IMR-90 (cell line): ENCODE measurements around the gene ZNF554. TPM values are rescaled to one million over a fixed set of nuclear protein-coding genes. Genes with fewer than 3 reads are reported as not detected.
"Not testable (repeated sequence)": the region's sequence is repeated elsewhere in the genome, so short reads cannot be mapped to it uniquely, and the experiment has no call there.

Experiments used
- ATAC-seq: fragments of 200-7000 bp; cut with Tn5 transposase; 2 replicates; pipeline ENCODE4 v1.9.1; 2020; ENCODE audit warnings: low read depth, mild to moderate bottlenecking, moderate library complexity
- BruUV-seq: library from RNA; stranded (reverse); fragments of 400-500 nt; replicated peaks from 2 replicates; lab custom pipeline; 2021; lab: Mats Ljungman, UMichigan
- CTCF ChIA-PET: fragments of 300-600 bp; formaldehyde crosslinking; extraction: SDS; loops from one replicate; lab custom pipeline; 2021; ENCODE audit warnings: antibody characterized with exemption; lab: Yijun Ruan, JAX
- POLR2A ChIA-PET: fragments of 300-600 bp; sonication (Branson Sonifier 250); formaldehyde crosslinking; loops from one replicate; lab custom pipeline; 2022; ENCODE audit warnings: antibody characterized with exemption; ENCODE audit not compliant: unreplicated experiment; lab: Charles Lee
- DNase-seq: peaks from one replicate; pipeline ENCODE4 v3.0.0; 2013
- H2AFZ ChIP-seq: replicated peaks from 2 replicates; pipeline ENCODE3; 2013; ENCODE audit warnings: low read length, mild to moderate bottlenecking; ENCODE audit not compliant: poor library complexity
- H2AK5ac ChIP-seq: 2 replicates; pipeline ENCODE4 v1.6.1; 2013; ENCODE audit warnings: low read depth, low read length, inconsistent platforms
- H2AK9ac ChIP-seq: replicated peaks from 2 replicates; pipeline ENCODE3; 2013; ENCODE audit warnings: mild to moderate bottlenecking, low read depth, low read length, moderate library complexity; ENCODE audit not compliant: poor library complexity
- H2BK120ac ChIP-seq: 2 replicates; pipeline ENCODE4 v1.6.1; 2013; ENCODE audit warnings: low read depth, low read length, inconsistent platforms
- H2BK15ac ChIP-seq: 3 replicates; pipeline ENCODE4 v1.6.1; 2013; ENCODE audit warnings: low read depth, low read length, inconsistent platforms
- H2BK20ac ChIP-seq: 2 replicates; pipeline ENCODE4 v1.6.1; 2013; ENCODE audit warnings: low read depth, mild to moderate bottlenecking, inconsistent platforms, low read length, moderate library complexity
- H2BK5ac ChIP-seq: 2 replicates; pipeline ENCODE4 v1.6.1; 2013; ENCODE audit warnings: mild to moderate bottlenecking, low read depth, low read length, inconsistent platforms; ENCODE audit not compliant: poor library complexity, severe bottlenecking
- H3K14ac ChIP-seq: replicated peaks from 2 replicates; pipeline ENCODE4 v1.6.1; 2013; ENCODE audit warnings: low read depth, low read length, inconsistent platforms
- H3K18ac ChIP-seq: 2 replicates; pipeline ENCODE4 v1.6.1; 2013; ENCODE audit warnings: low read depth, low read length, control low read depth
- H3K23ac ChIP-seq: 2 replicates; pipeline ENCODE4 v1.6.1; 2013; ENCODE audit warnings: low read depth, low read length, inconsistent platforms
- H3K27ac ChIP-seq: 2 replicates; pipeline ENCODE4 v1.5.1; 2013; ENCODE audit warnings: mild to moderate bottlenecking, control low read depth, low read length; ENCODE audit not compliant: insufficient read depth
- H3K27me3 ChIP-seq: 2 replicates; pipeline ENCODE4 v1.6.1; 2013; ENCODE audit warnings: low read length; ENCODE audit not compliant: control insufficient read depth, insufficient read depth
- H3K36me3 ChIP-seq: 2 replicates; pipeline ENCODE4 v1.6.1; 2013; ENCODE audit warnings: low read length, mixed read lengths; ENCODE audit not compliant: control insufficient read depth, insufficient read depth
- H3K4ac ChIP-seq: 2 replicates; pipeline ENCODE4 v1.6.1; 2013; ENCODE audit warnings: low read depth, low read length, inconsistent platforms
- H3K4me1 ChIP-seq: 2 replicates; pipeline ENCODE4 v1.6.1; 2013; ENCODE audit warnings: low read length, mixed read lengths; ENCODE audit not compliant: control insufficient read depth, insufficient read depth
- H3K4me2 ChIP-seq: 2 replicates; pipeline ENCODE4 v1.6.1; 2013; ENCODE audit warnings: low read depth, mild to moderate bottlenecking, control low read depth, low read length, moderate library complexity
- H3K4me3 ChIP-seq: 2 replicates; pipeline ENCODE4 v1.5.1; 2013; ENCODE audit warnings: low read depth, mild to moderate bottlenecking, control low read depth, low read length, moderate library complexity; ENCODE audit not compliant: insufficient read depth
- H3K56ac ChIP-seq: 2 replicates; pipeline ENCODE4 v1.6.1; 2013; ENCODE audit warnings: low read length, inconsistent platforms; ENCODE audit not compliant: insufficient read depth; ENCODE audit errors: extremely low read depth
- H3K79me1 ChIP-seq, 2 experiments: 2 replicates each; pipeline ENCODE4 v1.6.1; 2013; ENCODE audit warnings: low read length in 2 of 2, inconsistent platforms in 1 of 2, low read depth in 1 of 2
- H3K9ac ChIP-seq: 2 replicates; pipeline ENCODE4 v1.6.1; 2013; ENCODE audit warnings: low read depth, low read length, control low read depth
- H3K9me1 ChIP-seq: 2 replicates; pipeline ENCODE4 v1.6.1; 2013; ENCODE audit warnings: low read length, inconsistent platforms; ENCODE audit not compliant: insufficient read depth
- H3K9me3 ChIP-seq: 2 replicates; pipeline ENCODE4 v1.6.1; 2013; ENCODE audit warnings: low read length; ENCODE audit not compliant: control insufficient read depth, insufficient read depth
- H4K20me1 ChIP-seq: 2 replicates; pipeline ENCODE4 v1.6.1; 2013; ENCODE audit warnings: low read length, inconsistent platforms; ENCODE audit not compliant: insufficient read depth
- H4K5ac ChIP-seq: 2 replicates; pipeline ENCODE4 v1.6.1; 2013; ENCODE audit warnings: mild to moderate bottlenecking, low read depth, low read length, control low read depth
- H4K8ac ChIP-seq, 2 experiments: 2 replicates each; pipeline ENCODE4 v1.6.1; 2013; ENCODE audit warnings: low read depth in 2 of 2, low read length in 2 of 2, control low read depth in 1 of 2, inconsistent platforms in 1 of 2
- H4K91ac ChIP-seq: 2 replicates; pipeline ENCODE4 v1.6.1; 2013; ENCODE audit warnings: low read depth, low read length, inconsistent platforms; ENCODE audit not compliant: insufficient read depth
- BHLHE40 ChIP-seq: fragments of 150-350 bp; IDR thresholded peaks from 2 replicates; pipeline ENCODE4 v1.6.1; 2016; ENCODE audit warnings: mild to moderate bottlenecking, low read depth, low read length
- CEBPB ChIP-seq: IDR thresholded peaks from 2 replicates; pipeline ENCODE4 v1.6.1; 2012; ENCODE audit warnings: low read depth, low read length, improper control_type of control experiment
- CHD1 ChIP-seq: IDR thresholded peaks from 2 replicates; pipeline ENCODE4 v1.6.1; 2012; ENCODE audit warnings: low read depth, low read length, improper control_type of control experiment
- MAZ ChIP-seq: IDR thresholded peaks from 2 replicates; pipeline ENCODE4 v1.6.1; 2012; ENCODE audit warnings: low read depth, mild to moderate bottlenecking, low read length, improper control_type of control experiment, moderate library complexity, borderline replicate concordance
- RCOR1 ChIP-seq: IDR thresholded peaks from 2 replicates; pipeline ENCODE4 v1.6.1; 2012; ENCODE audit warnings: mild to moderate bottlenecking, low read length, improper control_type of control experiment; ENCODE audit not compliant: insufficient replicate concordance
- RFX5 ChIP-seq: IDR thresholded peaks from 2 replicates; pipeline ENCODE4 v1.8.0; 2012; ENCODE audit warnings: low read depth, mild to moderate bottlenecking, low read length, moderate library complexity
- SMC3 ChIP-seq: fragments of 150-350 bp; IDR thresholded peaks from 2 replicates; pipeline ENCODE4 v1.6.1; 2016; ENCODE audit warnings: low read depth, mild to moderate bottlenecking, antibody characterized with exemption, low read length, moderate library complexity
- WGBS, 2 experiments: methylation state at CpG; one replicate each; pipeline versions ENCODE4 v1.1.5 to v1.1.7; 2013; ENCODE audit warnings: missing lambda C conversion rate in 2 of 2; ENCODE audit not compliant: insufficient read length in 1 of 2; ENCODE audit errors: extremely low coverage in 2 of 2; 5-methylcytosine and 5-hydroxymethylcytosine counted together
- dilution Hi-C: fragments of 300-500 bp; cut with HindIII; formaldehyde crosslinking; loops from one replicate; pipeline ENCODE4 v1.14.3; 2018; ENCODE audit warnings: low sequenced_read_pairs; ENCODE audit not compliant: unreplicated experiment
- in situ Hi-C: fragments of 300-500 bp; cut with MboI; formaldehyde crosslinking; loops from 3 replicates; pipeline ENCODE4 v1.14.3; 2019; ENCODE audit warnings: low sequenced_read_pairs, inconsistent platforms, mixed read lengths
- intact Hi-C: fragments of 100-400 bp; cut with micrococcal nuclease; formaldehyde crosslinking; loops from 2 replicates; pipeline ENCODE4 v1.10.0; 2022
- polyA plus RNA-seq, 3 experiments: library from polyadenylated mRNA; depleted of rRNA; stranded (reverse); fragments of >200 nt; gene quantifications; 2 replicates each; pipeline ENCODE4 v1.2.3, GENCODE V29; 2012; ENCODE audit warnings: low replicate concordance in 1 of 3
- total RNA-seq: library from RNA; depleted of rRNA; stranded (reverse); fragments of >200 nt; gene quantifications from 2 replicates; pipeline ENCODE4 v1.2.3, GENCODE V29; 2012

ZNF554 gene
- total and polyA plus RNA-seq, 2 of the 4 experiments (the other 2 are of a cell fraction): 1.5 to 3.0 TPM

DNA sequence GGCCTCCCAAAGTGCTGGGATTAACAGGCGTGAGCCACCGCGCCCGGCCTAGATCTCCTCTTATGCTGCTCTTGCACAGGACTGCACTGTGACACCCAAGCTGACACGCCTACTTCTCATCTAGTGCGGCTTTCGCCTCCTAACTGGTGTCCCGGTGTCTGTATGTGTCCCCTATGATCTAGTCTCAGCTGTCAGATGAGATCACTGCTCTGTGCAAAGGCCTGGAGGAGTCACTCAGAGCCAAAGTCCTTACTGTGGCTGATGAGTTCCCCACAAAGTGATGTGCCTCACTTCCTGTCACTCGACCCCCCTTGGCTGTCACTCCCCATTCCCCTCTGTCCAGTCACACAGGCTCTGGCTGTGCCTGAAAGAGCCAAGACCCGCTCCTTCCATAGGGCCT, 50.0 kb downstream of the ZNF554 start:
- Histone ChIP-seq H3K27me3 (no peaks in the 10 kb centered on the region), H3K9me1 (no peaks in the 10 kb centered on the region), H2AK5ac (no peak overlapping the region), H4K8ac (no peak overlapping the region), H2BK15ac (no peak overlapping the region), H3K18ac (no peak overlapping the region), H3K14ac (no peak overlapping the region), H2BK120ac (no peak overlapping the region), H3K4me3 (no peak overlapping the region), H2AFZ (no peak overlapping the region), H3K9ac (no peak overlapping the region), H2BK5ac (no peak overlapping the region), H3K4ac (no peak overlapping the region), H3K23ac (no peak overlapping the region), H3K36me3 (no peaks in the 10 kb centered on the region), H3K9me3 (peaks cover 5% of the 10 kb centered on the region; the same call in 1 of the 2 replicates), H3K4me2 (no peak overlapping the region), H3K56ac (no peak overlapping the region), H3K27ac (no peak overlapping the region), H4K91ac (no peak overlapping the region), H3K4me1 (no peaks in the 10 kb centered on the region), H3K79me1 (no peaks in the 10 kb centered on the region), H2BK20ac (no peak overlapping the region), H2AK9ac (no peak overlapping the region), H4K20me1 (no peaks in the 10 kb centered on the region), H4K5ac (no peak overlapping the region)
- TF ChIP-seq SMC3 (no peak), BHLHE40 (no peak), CHD1 (no peak), MAZ (no peak), RFX5 (no peak), RCOR1 (no peak), CEBPB (no peak)
- intact Hi-C loops (no loop called here), in situ Hi-C loops (loop anchor here (10.0 kb wide), 1 partner anchor 205 kb away; no protein-coding TSS in a partner anchor), dilution Hi-C loops (no loop called here)
- 81% methylated on average over 5 of the region's 10 CpGs; no CpG with 5 or more reads in 1 of the 2 experiments for WGBS, 2 experiments
- DNase-seq (no peak), ATAC-seq (no peak)
- ChIA-PET POLR2A (no interaction called here), CTCF (no interaction called here)
- BruUV-seq: no TSS peak

DNA sequence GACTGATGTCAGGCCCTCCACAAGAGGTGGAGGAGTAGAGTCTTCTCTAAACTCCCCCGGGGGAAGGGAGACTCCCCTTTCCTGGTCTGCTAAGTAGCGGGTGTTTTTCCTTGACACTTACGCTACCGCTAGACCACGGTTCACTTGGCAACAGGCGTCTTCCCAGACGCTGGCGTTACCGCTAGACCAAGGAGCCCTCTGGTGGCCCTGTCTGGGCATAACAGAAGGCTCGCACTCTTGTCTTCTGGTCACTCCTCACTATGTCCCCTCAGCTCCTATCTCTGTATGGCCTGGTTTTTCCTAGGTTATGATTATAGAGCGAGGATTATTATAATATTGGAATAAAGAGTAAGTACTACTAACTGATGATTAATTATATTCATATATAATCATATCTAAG, 52.5 kb downstream of the ZNF554 start:
- H2BK5ac ChIP-seq, H4K8ac ChIP-seq, H3K79me1 ChIP-seq, H3K14ac ChIP-seq, dilution Hi-C loops, H3K27me3 ChIP-seq, H3K27ac ChIP-seq, H3K9ac ChIP-seq, H2BK15ac ChIP-seq, POLR2A ChIA-PET, H2BK20ac ChIP-seq, H3K23ac ChIP-seq, H3K4me2 ChIP-seq, H3K4ac ChIP-seq, H3K56ac ChIP-seq, H2AK5ac ChIP-seq, H3K4me3 ChIP-seq, in situ Hi-C loops, H3K18ac ChIP-seq, H4K91ac ChIP-seq, ATAC-seq, H3K36me3 ChIP-seq, H3K9me1 ChIP-seq, DNase-seq, H3K4me1 ChIP-seq, H4K5ac ChIP-seq, H2AFZ ChIP-seq, H2BK120ac ChIP-seq, H4K20me1 ChIP-seq, CTCF ChIA-PET, BruUV-seq, H2AK9ac ChIP-seq: not testable (repeated sequence)
- peaks cover 12% of the 10 kb centered on the region for H3K9me3 ChIP-seq
- intact Hi-C loops: loop anchor here (2.0 kb wide), 1 partner anchor 223 kb away; no protein-coding TSS in a partner anchor
- WGBS, 2 experiments: no CpG with 5 or more reads among the region's 11 CpGs
